GM12872 (cell line): Measurements from ENCODE around the gene CCDC9.

Experiments
- TF ChIP-seq, protein P1 (sequence below): IDR thresholded peaks from 3 replicates; pipeline ENCODE4 v1.5.1; 2011; ENCODE audit warnings: low read depth, mild to moderate bottlenecking, low read length, moderate library complexity; ENCODE audit not compliant: insufficient read depth

The CCDC9 gene

DNA sequence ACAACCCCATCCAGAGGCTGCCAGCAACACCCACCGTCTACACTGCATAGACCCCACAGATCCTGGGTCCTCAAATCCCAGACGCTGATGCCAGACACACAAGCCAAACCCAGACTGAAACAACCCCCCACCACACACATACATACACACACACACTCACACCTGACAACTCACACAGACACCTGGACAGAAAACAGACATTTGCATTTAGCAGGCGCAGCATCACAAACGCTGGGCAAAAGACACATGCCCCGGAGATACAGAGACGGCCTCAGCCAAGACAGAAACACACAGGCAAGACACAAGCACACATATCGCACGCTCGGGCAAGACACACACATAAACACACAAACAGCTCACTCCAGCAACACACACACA, 26.7 kb upstream of the CCDC9 start:
- TF ChIP-seq, protein P1, sequence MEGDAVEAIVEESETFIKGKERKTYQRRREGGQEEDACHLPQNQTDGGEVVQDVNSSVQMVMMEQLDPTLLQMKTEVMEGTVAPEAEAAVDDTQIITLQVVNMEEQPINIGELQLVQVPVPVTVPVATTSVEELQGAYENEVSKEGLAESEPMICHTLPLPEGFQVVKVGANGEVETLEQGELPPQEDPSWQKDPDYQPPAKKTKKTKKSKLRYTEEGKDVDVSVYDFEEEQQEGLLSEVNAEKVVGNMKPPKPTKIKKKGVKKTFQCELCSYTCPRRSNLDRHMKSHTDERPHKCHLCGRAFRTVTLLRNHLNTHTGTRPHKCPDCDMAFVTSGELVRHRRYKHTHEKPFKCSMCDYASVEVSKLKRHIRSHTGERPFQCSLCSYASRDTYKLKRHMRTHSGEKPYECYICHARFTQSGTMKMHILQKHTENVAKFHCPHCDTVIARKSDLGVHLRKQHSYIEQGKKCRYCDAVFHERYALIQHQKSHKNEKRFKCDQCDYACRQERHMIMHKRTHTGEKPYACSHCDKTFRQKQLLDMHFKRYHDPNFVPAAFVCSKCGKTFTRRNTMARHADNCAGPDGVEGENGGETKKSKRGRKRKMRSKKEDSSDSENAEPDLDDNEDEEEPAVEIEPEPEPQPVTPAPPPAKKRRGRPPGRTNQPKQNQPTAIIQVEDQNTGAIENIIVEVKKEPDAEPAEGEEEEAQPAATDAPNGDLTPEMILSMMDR, result no peak

DNA sequence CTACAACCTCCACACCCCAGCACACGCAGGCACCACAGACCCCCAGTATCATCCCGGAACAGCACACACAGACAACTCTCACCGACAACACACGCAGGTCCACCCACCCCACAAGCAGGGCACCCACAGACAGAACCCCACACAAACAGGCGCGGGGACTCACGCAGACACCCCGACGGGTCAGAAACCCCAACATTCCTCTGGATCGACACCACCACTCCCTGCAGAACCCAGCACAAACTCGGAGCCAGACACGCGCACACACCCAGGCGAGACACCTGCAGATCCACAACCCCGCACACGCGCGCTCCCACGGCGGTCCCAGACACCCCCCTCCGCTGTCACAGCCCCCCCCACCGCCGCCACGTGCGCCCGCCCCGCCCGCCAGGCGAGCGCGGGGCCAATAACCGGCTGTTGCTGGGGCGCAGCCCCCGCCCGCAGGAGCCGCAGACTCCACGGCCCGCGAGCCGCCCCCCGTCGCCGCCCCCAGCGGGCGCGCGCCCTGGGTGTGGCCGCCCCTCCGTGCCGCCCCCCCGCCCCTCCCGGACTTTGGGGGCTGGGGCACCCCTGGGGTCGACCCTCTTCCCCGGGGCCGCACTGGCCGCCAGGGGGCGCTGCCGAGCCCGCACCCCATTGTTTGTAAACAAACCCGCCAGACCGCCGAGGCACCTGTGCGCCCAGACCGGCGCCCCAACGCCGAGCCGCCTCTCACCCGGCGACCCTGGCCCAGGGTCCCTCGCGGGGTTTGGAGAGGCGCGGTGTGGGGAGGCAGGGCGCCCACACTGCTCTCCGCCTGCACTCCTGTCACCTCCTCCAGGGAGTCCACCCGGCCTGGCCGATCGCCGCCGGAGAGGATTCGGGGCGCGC, 26.0 kb upstream of the CCDC9 start:
- TF ChIP-seq, protein P1, result peak; percentile 70

DNA sequence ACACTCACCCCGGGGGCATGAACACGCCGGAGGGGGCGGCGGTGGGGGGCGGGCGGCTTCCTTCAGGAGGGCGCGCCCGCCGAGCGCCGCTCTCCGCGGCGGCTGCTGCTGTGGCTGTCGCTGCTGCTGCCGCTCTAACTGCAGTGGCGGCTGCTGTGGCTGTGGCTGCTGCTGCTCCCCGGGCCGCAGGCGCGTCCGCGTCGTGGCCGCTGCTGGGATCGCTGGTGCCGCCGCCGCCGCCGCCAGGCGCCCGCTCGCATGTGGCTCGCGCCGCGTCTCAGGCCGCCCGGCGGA, 25.5 kb upstream of the CCDC9 start, which contains the start of gene BBC3:
Gene BBC3 (minus strand): TSS at position 279 of the 294 bp plus-strand sequence. CDS start 2,768 bp downstream, outside the sequence.
- TF ChIP-seq, protein P1, result no peak

DNA sequence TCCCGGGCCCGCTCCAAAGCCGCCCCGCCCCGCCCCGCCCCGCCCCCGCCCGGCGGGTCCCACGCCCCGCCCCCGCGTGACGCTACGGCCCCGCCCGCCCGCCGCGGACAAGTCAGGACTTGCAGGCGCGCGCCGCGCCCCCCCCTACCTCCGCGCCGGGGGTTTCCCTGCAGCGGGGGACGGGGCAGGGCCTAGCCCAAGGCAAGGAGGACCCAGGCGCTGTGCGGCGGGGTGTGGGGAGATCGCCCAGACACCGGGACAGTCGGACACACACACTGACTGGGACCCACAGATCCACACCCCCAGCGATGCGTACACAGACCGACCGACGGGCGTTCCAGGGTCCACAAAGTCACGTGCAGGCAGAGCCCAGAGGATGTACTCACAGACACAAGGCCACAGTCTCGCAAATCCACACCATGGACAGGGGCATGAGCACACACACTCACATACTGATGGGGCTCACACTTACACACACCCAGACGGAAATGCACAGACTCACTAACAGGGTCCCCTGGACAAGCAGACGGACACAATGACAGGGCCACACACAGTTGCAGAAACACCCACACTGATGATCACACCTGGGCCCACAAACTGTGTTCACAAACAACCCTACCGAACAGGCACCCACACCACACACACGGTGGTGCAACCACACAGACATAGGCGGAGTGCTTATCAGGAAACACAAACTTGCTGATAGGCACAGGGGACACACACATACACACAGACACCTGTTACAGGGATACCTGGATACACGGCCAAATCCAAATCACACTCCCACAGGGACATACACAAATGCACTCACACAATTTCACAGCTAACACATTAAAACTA, 24.9 kb upstream of the CCDC9 start:
- TF ChIP-seq, protein P1, result no peak

DNA sequence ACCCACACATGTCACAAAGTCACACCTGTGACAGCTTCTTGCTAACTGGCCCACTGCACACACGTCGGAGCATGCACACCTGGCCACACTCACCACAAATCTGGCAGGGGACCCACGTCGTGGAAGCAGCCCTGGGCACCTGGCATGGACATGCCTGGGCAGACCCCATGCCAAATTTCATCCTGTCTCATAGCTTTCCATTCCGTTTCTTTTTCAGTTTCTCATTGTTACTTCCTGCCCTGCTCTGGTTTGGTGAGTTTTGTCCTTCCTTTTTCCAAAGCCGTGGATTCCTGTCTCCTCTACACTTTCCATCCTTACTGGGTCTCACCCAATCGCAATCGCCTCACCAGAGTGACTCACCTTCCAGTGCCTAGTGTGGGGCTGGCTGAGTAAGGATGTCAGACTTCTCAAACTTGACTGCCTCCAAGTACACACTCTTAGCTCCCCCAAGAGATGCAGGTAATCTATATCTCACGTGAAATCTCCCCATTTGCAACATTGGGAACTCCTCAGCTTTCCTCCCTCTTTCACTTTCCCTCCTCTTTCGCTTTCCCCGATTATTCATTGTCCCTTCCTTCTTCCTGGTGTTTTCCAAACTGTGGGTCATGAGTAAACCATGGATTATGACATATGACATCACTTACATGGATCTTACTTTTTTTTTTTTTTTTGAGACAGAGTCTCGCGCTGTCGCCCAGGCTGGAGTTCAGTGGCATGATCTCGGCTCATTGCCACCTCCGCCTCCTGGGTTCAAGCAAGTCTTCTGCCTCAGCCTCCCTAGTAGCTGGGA, 23.7 kb upstream of the CCDC9 start:
- TF ChIP-seq, protein P1, result no peak

DNA sequence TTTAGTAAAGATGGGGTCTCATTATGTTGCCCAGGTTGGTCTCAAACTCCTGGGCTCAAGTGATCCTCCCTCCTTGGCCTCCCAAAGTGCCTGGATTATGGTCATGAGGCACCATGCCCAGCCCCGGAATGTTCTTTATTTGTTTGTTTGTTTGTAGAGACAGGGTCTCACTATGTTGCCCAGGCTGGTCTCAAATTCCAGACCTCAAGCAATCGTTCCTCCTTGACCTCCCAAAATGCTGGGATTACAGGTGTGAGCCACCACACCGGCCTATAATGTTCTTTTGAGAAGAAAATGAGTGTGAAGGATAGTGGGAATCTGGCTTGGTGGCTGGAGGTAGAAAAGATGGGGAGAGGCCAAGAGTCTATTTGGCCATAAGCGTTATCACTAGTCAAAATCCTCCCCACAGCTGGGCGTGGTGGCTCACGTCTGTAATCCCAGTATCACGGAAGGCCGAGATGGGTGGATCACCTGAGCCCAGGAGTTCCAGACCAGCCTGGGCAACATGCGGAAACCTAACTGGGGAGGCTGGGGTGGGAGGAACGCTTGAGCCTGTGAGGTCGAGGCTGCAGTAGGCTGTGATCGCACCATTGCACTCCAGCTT, 20.2 kb upstream of the CCDC9 start:
- TF ChIP-seq, protein P1, result no peak
